ENCODE data around the gene GALNT9.

DNA sequence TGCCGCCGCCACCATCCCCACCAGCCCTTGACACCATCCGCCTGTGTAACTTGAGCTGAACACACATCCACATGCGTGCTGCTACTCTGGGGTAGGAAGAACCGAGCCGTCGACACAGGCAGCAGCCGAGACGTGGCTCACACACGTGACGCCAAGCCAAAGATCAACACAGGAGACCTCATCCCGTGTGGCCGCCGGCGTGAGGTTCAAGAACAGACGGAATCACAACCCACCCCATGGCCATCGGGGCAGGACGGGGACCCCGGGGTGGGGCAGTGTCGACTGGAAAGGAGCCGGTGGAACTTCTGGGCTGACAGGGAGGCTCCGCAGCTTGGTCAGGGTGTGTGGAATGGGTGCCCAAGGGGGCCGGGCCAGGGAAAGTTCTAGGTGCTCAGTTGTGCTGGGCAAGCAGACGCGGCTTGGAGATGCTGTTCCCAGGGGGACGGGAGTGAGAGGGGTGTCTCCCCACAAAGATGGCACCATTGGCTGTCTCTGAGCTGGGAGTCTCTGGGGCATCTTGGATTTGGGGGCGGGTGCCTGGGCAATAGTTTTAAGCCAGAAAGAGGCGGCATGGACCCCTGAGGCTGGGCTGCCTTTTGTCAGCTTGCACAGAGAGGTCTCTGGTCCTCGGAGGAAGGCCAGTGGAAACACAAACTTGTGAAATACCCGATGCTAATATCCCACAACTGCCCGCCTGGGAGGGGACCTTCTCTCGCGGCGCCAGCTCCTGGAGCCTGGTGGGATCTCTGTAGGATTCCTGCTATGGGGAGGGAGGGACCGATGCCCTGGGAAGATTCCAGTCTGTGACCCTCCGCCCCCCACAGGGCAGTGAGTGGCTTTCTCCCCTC, 41.8 kb downstream of the GALNT9 start:
- TF ChIP-seq, protein P1, sequence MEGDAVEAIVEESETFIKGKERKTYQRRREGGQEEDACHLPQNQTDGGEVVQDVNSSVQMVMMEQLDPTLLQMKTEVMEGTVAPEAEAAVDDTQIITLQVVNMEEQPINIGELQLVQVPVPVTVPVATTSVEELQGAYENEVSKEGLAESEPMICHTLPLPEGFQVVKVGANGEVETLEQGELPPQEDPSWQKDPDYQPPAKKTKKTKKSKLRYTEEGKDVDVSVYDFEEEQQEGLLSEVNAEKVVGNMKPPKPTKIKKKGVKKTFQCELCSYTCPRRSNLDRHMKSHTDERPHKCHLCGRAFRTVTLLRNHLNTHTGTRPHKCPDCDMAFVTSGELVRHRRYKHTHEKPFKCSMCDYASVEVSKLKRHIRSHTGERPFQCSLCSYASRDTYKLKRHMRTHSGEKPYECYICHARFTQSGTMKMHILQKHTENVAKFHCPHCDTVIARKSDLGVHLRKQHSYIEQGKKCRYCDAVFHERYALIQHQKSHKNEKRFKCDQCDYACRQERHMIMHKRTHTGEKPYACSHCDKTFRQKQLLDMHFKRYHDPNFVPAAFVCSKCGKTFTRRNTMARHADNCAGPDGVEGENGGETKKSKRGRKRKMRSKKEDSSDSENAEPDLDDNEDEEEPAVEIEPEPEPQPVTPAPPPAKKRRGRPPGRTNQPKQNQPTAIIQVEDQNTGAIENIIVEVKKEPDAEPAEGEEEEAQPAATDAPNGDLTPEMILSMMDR (IDR thresholded peaks at IDR 0.05) = no peak
- TF ChIP-seq POLR2A (IDR thresholded peaks at IDR 0.05) = no peak

Data from ovary (tissue), 3 donors.